ENCODE data around the gene ZNF609.

DNA sequence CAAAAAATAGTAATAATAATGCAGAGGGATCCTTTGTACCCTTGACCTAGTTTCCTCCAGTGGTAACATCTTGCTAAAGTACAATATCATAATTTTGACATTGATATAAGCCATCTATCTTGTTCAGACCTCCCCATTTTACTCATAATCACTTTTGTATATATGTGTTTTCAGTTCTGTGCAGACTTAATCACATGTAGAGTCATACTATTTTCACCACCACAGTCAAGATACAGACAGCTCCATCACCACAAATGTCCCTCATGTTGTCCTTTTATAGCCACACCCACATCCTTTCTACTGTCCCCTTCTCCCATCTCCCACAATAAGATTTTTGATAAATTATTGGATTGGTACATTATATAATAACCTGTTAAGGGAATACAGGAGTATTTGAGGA, 25.4 kb downstream of the ZNF609 start:
- no peak for TF ChIP-seq POLR2AphosphoS5 (IDR thresholded peaks at IDR 0.05; ENCODE audit: borderline replicate concordance, low read depth, low read length)
- TF ChIP-seq EZH2 (IDR thresholded peaks at IDR 0.05): no peak

Measured in SK-N-MC (cell line).